ENCODE data around the gene APBA2. TPM values are rescaled to one million over a fixed set of nuclear protein-coding genes. Genes with fewer than 3 reads are reported as not detected.

Gene APBA2
- total RNA-seq, 1 donor from 2014 or later = 30.0 TPM

DNA sequence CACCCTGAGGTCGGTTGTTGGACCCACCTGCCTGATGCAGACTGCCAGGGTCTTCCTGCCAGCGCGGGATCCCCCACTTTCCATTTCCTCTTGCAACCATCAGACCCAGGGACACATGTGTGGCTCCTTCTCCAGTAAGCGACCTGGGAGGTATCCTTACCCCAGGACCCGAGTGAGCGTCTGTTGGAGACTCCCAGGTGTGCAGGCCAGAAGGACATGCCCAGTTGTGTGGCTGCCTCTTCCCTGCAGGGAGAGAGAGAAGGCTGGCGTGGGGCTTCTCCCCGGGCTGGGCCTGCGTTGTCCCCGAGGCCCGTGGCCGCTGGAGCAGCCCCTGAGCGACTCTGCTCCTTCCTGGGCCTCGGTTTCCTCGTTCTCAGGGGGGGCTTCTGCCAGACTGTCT is 56.8 kb downstream of the APBA2 start:
- no peak overlapping the region for H3K4me3 ChIP-seq (ENCODE audit: low read depth, low read length)
- DNase-seq (ENCODE audit: low read depth) = no peak
- TF ChIP-seq, protein P1, sequence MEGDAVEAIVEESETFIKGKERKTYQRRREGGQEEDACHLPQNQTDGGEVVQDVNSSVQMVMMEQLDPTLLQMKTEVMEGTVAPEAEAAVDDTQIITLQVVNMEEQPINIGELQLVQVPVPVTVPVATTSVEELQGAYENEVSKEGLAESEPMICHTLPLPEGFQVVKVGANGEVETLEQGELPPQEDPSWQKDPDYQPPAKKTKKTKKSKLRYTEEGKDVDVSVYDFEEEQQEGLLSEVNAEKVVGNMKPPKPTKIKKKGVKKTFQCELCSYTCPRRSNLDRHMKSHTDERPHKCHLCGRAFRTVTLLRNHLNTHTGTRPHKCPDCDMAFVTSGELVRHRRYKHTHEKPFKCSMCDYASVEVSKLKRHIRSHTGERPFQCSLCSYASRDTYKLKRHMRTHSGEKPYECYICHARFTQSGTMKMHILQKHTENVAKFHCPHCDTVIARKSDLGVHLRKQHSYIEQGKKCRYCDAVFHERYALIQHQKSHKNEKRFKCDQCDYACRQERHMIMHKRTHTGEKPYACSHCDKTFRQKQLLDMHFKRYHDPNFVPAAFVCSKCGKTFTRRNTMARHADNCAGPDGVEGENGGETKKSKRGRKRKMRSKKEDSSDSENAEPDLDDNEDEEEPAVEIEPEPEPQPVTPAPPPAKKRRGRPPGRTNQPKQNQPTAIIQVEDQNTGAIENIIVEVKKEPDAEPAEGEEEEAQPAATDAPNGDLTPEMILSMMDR (conservative IDR thresholded peaks at IDR 0.05; ENCODE audit: low read depth, low read length) = no peak

DNA sequence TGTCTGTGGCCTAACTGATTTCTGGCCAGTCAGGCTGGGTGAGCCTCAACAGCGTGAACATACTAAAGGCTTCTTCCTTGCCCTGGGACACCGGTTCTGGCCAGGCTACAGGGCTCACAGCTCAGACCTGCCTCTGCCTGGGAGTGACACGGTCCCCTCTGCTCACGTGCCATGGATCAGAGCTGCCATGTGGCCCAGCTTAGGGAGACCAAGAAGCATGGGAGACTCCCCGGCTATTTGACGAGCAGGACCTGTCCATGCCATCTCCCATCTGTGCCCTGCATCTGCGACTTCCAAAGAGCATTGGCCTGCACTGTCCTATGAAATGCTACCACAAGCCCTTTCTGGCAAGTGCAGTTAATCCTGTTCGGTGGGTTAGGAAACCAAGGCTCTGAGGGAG is 57.4 kb downstream of the APBA2 start:
- TF ChIP-seq, protein P1 (conservative IDR thresholded peaks at IDR 0.05; ENCODE audit: low read depth, low read length) = no peak
- no peak for DNase-seq (ENCODE audit: low read depth)
- H3K4me3 ChIP-seq (ENCODE audit: low read depth, low read length) = no peak overlapping the region

DNA sequence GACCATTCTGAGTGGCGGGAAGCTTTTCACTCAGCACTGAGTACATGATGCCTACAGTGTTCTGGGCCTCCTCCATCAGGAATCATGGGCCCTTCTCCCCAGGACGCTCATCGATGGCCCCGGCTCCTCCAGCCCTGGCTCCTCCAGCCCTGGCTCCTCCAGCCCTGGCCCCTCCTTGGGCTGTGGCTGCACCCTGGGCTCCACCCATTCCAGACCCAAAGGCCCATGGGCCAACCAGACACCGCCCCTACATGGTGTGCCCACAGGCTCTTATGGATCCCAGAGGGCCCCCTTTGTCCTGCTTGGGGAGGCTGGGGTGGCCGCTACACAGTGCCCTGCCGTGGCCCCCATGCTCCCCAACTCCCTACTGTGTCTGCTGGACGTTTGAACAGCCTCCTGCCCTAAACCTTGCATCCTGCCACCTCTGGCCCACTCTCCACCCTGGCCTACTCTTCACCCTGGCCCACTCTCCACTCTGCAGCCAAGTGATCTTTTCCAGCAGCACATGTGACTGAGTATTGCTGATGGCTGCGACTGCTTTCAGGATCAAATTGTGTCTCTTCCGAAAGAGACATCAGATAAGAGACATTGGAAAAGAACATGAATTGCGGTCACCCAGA is 57.9 kb downstream of the APBA2 start:
- DNase-seq (ENCODE audit: low read depth) = no peak
- TF ChIP-seq, protein P1 (conservative IDR thresholded peaks at IDR 0.05; ENCODE audit: low read depth, low read length) = no peak
- no peak overlapping the region for H3K4me3 ChIP-seq (ENCODE audit: low read depth, low read length)

DNA sequence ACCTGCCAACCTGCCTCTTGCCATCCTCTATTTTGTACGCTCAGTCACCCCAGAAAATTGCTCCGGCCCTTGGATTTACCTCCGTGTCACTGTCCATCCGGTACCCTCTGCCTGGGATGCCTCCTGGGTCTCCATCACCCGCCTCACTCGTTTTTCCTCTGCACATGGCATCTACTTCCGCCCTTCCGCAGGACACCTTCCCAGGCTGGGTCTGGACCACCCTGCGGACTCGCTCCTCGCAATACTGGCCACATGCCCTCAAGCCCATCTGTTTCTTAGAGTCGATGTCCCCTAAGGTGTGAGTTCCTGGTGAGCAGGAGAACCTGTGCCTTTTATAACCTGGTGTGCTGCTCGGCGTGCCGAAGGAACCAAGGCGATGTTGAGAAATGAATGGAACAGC is 58.5 kb downstream of the APBA2 start:
- TF ChIP-seq, protein P1 (conservative IDR thresholded peaks at IDR 0.05; ENCODE audit: low read depth, low read length) = no peak
- DNase-seq (ENCODE audit: low read depth) = no peak
- H3K4me3 ChIP-seq (ENCODE audit: low read depth, low read length) = no peak overlapping the region

DNA sequence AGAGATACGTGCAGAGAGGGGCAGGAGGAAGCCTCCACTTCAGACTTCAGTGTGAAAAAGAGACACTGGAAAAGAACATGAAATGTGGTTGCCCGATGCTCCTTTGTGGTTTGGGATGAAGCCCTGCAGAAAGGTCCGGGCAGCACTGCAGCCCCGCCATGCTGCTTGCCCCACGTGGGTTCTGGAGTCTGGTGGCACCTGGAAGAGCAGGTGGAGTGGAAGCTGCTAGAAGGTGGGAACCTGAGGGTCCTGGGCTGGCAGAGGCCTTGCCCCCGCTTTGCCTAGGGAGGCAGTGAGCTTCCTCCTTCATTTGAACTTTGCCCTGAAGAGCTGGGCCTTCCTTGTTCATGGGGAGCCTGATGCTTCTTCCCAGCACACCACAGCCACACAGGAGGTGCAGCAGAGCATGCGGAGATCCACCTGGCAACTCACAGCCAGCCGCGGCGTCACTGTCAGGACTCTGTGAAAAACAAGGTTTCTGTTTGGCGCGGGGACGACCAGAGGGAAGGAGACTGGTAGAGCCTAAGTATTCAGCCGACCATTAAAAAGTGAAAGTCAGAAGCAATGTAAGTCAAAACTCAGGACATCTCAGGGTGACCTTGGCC is 59.0 kb downstream of the APBA2 start:
- no peak overlapping the region for H3K4me3 ChIP-seq (ENCODE audit: low read depth, low read length)
- TF ChIP-seq, protein P1 (conservative IDR thresholded peaks at IDR 0.05; ENCODE audit: low read depth, low read length) = no peak
- no peak for DNase-seq (ENCODE audit: low read depth)

DNA sequence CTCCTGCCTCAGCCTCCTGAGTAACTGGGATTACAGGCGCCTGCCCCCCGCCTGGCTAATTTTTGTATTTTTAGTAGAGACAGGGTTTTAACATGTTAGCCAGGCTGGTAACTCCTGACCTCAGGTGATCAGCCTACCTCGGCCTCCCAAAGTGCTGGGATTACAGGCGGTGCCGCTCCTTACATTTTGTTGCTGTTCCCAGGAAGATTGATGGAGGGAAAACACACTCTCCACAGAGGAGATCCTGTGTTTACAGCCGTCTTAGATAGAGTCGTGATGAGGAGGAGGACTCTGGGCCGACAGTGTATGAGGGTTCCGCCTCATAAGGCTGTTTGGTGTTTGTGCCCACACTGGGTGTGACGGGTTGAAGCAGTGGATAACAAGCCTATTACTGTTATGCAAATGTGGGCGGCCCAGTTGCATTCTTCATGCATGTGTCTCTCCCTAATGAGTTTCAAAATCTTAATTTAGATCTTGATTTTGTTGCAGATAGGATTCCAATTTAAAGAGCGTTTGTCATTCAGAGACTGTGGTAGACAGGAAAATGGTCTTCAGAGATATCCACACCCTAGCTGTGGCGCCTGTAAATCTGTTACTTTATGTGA is 60.0 kb downstream of the APBA2 start:
- TF ChIP-seq, protein P1 (conservative IDR thresholded peaks at IDR 0.05; ENCODE audit: low read depth, low read length) = no peak
- H3K4me3 ChIP-seq (ENCODE audit: low read depth, low read length) = no peak overlapping the region
- no peak for DNase-seq (ENCODE audit: low read depth)
